ENCODE measurements around the gene PLPP1. TPM values are rescaled to one million over a fixed set of nuclear protein-coding genes. Genes with fewer than 3 reads are reported as not detected.

PLPP1 gene
- total RNA-seq, 1 experiment from 2014 or later = 35.4 TPM

DNA sequence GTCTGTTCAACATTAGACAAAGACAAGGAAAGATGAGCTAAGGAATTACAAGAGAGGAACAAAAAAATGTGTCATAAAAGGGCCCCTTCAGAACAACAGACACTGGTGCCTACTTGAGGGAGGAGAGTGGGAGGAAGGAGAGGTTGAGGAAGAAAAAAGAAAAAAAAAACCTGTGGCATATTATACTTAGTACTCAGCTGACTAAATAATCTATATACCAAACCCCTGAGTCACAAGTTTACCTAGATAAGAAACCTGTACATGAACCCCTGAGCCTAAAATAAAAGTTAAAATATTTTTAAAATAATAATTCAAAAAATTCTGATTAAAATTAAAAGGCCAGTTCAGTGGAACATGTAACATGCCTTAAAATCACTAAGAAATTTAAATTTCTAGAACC lies 119.7 kb downstream of the PLPP1 start:
- H3K36me3 ChIP-seq = peaks cover 44% of the 10 kb centered on the region
- no peaks in the 10 kb centered on the region for H3K27me3 ChIP-seq (replicated peaks)
- H3K9me3 ChIP-seq (replicated peaks) = no peaks in the 10 kb centered on the region
- no peak for DNase-seq (ENCODE audit: low read depth in 1 of 2, low spot score in 2 of 2)
- peaks cover 15% of the 10 kb centered on the region for H3K4me1 ChIP-seq (replicated peaks)
- no peak overlapping the region for H3K27ac ChIP-seq
- no peak overlapping the region for H3K4me3 ChIP-seq

DNA sequence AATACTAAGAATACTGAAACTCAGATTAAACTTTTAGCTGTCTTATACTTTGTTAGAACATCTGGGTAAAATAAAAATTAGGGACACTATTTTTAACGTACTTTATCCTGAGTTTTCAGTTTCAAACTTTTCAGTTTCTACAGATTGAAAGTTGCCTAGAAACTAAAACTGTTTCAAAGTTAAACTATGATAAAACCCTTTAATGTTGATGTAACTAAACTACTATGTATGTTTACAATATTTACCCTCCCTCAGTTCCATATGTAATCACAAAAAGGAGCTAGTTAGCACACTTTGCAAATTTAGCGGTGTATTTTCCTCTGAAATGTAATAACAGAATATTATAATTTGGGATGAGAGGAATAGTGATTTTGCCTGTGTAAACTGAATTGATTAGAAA lies 121.1 kb downstream of the PLPP1 start:
- no peak overlapping the region for H3K4me3 ChIP-seq
- H3K9me3 ChIP-seq (replicated peaks) = no peaks in the 10 kb centered on the region
- H3K4me1 ChIP-seq (replicated peaks) = peaks cover under 1% of the 10 kb centered on the region; the same call in 1 of the 2 replicates
- H3K36me3 ChIP-seq = peaks cover 44% of the 10 kb centered on the region
- DNase-seq (ENCODE audit: low read depth in 1 of 2, low spot score in 2 of 2) = no peak
- no peak overlapping the region for H3K27ac ChIP-seq
- H3K27me3 ChIP-seq (replicated peaks) = no peaks in the 10 kb centered on the region

GRCh38 chr5:55411876-55412275 lies 122.9 kb downstream of the PLPP1 start:
- Histone ChIP-seq H3K27me3 (replicated peaks) (no peaks in the 10 kb centered on the region), H3K9me3 (replicated peaks) (no peaks in the 10 kb centered on the region), H3K27ac (no peak overlapping the region), H3K4me3 (no peak overlapping the region), H3K36me3 (peaks cover 40% of the 10 kb centered on the region), H3K4me1 (replicated peaks) (no peaks in the 10 kb centered on the region)
- DNase-seq (ENCODE audit: low read depth in 1 of 2, low spot score in 2 of 2) = no peak

DNA sequence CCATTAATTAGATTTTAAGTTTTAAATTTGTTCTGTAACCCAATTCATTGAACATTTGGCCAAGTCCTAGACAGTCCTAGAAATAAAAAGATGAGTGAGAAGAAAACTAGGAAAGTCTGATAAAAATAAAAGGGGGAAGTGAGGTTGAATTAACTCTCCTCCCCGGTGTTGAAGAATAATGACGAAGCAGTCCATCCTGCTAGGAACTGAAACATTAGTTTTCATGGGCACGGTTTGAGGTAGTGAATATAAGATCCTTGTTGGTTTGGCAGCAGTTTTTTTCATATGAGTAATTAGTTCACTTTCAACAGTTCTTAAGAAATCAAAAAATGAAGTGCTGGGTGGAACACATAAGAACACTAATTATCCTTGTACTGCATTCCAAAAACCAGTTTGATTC lies 123.9 kb downstream of the PLPP1 start:
- no peaks in the 10 kb centered on the region for H3K27me3 ChIP-seq (replicated peaks)
- no peak overlapping the region for H3K4me3 ChIP-seq
- no peaks in the 10 kb centered on the region for H3K4me1 ChIP-seq (replicated peaks)
- H3K36me3 ChIP-seq = peaks cover 43% of the 10 kb centered on the region
- DNase-seq (ENCODE audit: low read depth in 1 of 2, low spot score in 2 of 2) = no peak
- H3K9me3 ChIP-seq (replicated peaks) = no peaks in the 10 kb centered on the region
- H3K27ac ChIP-seq = no peak overlapping the region

DNA sequence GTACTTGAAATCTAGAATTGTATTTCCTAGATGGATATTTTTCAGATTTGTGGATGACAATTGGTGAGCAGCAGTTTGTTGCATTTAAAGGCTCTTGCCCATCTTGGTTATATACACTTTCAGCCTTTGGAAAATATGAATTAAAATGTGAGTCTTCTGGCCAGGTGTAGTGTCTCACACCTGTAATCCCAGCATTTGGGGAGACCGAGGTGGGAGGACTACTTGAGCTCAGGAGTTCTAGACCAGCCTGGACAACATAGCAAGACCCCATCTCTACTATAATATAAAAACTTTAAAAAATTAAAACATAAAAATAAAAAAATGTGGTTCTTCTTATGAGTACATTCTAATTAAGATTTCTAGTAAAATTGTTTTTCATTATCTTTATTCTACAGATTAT lies 125.0 kb downstream of the PLPP1 start:
- DNase-seq (ENCODE audit: low read depth in 1 of 2, low spot score in 2 of 2) = no peak
- Histone ChIP-seq H3K9me3 (replicated peaks) (no peaks in the 10 kb centered on the region), H3K27ac (no peak overlapping the region), H3K27me3 (replicated peaks) (no peaks in the 10 kb centered on the region), H3K4me3 (no peak overlapping the region), H3K36me3 (peaks cover 43% of the 10 kb centered on the region), H3K4me1 (replicated peaks) (no peaks in the 10 kb centered on the region)

DNA sequence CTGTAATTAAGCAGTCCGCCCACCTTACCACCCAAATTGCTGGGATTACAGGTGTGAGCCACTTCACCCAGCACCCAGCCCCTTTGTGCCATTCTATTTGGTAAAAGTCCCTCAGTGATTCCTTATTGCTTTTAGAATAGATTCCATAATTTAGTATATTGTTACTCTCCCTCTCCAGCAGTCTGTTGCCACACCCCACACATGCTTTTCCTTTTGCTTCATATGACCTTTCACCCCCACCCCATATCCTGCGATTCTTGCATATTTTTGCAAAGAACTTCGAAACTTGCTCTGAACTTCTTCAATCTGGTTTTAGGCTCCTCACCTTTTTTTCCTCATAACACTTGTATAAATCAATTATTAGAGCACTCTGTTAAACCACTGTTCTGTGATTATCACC lies 126.8 kb downstream of the PLPP1 start:
- H3K9me3 ChIP-seq (replicated peaks) = no peaks in the 10 kb centered on the region
- H3K4me1 ChIP-seq (replicated peaks) = no peaks in the 10 kb centered on the region
- DNase-seq (ENCODE audit: low read depth in 1 of 2, low spot score in 2 of 2) = no peak
- H3K27me3 ChIP-seq (replicated peaks) = no peaks in the 10 kb centered on the region
- no peak overlapping the region for H3K27ac ChIP-seq
- H3K4me3 ChIP-seq = no peak overlapping the region
- H3K36me3 ChIP-seq = peaks cover 43% of the 10 kb centered on the region

DNA sequence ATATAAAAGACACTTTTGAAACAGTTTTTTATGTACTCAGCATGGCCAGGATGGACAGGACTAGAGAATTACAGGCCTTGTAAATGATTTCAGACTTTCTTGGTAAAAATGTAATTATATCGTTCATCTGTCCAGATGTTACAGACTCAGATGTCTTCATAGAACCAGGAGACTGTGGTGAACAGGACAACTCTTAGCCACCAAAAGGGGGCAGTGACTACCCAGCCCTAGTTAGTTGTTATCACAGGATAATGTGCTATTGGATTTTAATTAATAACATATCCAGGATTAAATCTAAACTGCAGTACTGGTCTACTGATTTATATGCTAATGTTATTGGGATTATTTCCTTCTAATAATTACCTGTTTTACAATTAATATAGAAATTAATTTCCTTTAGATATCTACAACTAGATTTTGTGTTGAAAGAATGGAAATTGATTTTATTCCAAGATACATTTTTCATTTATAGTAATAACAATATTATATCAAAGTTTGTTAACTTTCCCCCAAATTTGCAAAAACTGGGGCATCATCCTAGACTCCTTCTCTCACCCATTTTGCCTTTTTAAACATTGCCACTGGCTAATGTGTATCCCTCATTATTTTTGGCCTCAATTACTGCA lies 127.6 kb downstream of the PLPP1 start:
- Histone ChIP-seq H3K4me3 (no peak overlapping the region), H3K27me3 (replicated peaks) (no peaks in the 10 kb centered on the region), H3K27ac (no peak overlapping the region), H3K9me3 (replicated peaks) (no peaks in the 10 kb centered on the region), H3K36me3 (peaks cover 43% of the 10 kb centered on the region), H3K4me1 (replicated peaks) (no peaks in the 10 kb centered on the region)
- peak in 1 of 2 experiments; percentile 15 for DNase-seq (ENCODE audit: low read depth in 1 of 2, low spot score in 2 of 2)

GRCh38 chr5:55406292-55406691 lies 128.5 kb downstream of the PLPP1 start:
- H3K4me1 ChIP-seq (replicated peaks) = no peaks in the 10 kb centered on the region
- H3K9me3 ChIP-seq (replicated peaks) = no peaks in the 10 kb centered on the region
- H3K4me3 ChIP-seq = no peak overlapping the region
- H3K27me3 ChIP-seq (replicated peaks) = no peaks in the 10 kb centered on the region
- no peak for DNase-seq (ENCODE audit: low read depth in 1 of 2, low spot score in 2 of 2)
- no peak overlapping the region for H3K27ac ChIP-seq
- peaks cover 49% of the 10 kb centered on the region for H3K36me3 ChIP-seq

GRCh38 chr5:55402199-55402598 lies 132.6 kb downstream of the PLPP1 start:
- Histone ChIP-seq H3K4me3 (no peak overlapping the region), H3K36me3 (peaks cover 62% of the 10 kb centered on the region), H3K9me3 (replicated peaks) (no peaks in the 10 kb centered on the region), H3K27me3 (replicated peaks) (no peaks in the 10 kb centered on the region), H3K4me1 (replicated peaks) (no peaks in the 10 kb centered on the region), H3K27ac (no peak overlapping the region)
- DNase-seq (ENCODE audit: low read depth in 1 of 2, low spot score in 2 of 2) = no peak

DNA sequence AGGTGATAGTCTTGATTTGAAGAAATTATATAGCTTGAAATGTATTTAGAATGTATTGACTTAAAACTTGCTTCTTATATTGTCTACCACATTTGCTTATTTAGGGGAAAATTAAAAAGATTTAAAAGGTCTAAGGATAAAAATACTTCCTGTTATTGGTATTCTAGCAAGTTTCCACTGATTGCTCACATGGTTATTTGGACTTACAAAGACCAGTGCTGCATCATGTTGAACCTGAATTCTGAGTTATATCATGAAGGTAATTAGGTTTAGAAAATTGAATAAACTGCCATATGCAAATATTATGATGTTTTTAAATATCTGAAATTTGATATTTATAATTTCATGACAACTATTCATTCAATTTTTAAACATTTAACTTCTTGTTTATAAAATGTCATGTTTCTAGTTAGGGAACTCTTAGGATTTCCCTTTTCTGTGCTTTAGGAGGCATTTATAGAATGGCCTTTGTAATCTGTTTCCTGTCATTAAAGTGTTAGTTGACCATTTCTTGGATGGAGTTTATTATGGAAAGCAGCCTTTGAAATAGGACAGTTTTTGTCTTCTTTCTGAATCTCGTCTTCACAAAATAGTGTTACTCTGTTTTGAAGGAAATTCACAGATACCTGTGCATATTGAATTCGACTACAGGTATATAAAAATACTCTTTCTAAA lies 141.1 kb downstream of the PLPP1 start:
- H3K27ac ChIP-seq = no peak overlapping the region
- H3K27me3 ChIP-seq (replicated peaks) = no peaks in the 10 kb centered on the region
- no peak overlapping the region for H3K4me3 ChIP-seq
- no peak for DNase-seq (ENCODE audit: low read depth in 1 of 2, low spot score in 2 of 2)
- H3K4me1 ChIP-seq (replicated peaks) = no peaks in the 10 kb centered on the region
- H3K36me3 ChIP-seq = peaks cover 43% of the 10 kb centered on the region
- no peaks in the 10 kb centered on the region for H3K9me3 ChIP-seq (replicated peaks)

DNA sequence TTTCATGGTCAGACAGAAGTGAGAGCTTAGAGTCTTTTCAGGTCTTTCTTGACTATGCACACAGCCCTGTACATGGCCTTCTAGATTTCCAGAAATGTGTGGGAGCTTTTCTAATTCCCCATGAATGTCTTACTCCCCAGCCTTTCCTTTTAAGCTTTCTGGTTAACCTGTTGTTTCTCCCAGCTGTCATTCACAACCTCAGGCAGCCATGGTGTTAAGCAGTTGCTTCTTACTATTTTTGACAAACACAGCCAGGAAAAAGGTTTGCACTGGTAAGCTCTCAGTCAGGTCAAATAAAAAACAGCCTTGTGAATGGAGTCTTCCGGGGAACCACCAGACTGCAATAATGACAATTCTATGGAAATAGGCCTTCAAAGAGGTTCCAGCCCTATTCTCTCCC lies 142.1 kb downstream of the PLPP1 start:
- Histone ChIP-seq H3K4me3 (no peak overlapping the region), H3K36me3 (peaks cover 49% of the 10 kb centered on the region), H3K27ac (no peak overlapping the region), H3K4me1 (replicated peaks) (no peaks in the 10 kb centered on the region), H3K9me3 (replicated peaks) (no peaks in the 10 kb centered on the region), H3K27me3 (replicated peaks) (no peaks in the 10 kb centered on the region)
- DNase-seq (ENCODE audit: low read depth in 1 of 2, low spot score in 2 of 2) = no peak

GRCh38 chr5:55391707-55392106 lies 143.1 kb downstream of the PLPP1 start:
- peaks cover 49% of the 10 kb centered on the region for H3K36me3 ChIP-seq
- no peaks in the 10 kb centered on the region for H3K27me3 ChIP-seq (replicated peaks)
- H3K4me3 ChIP-seq = no peak overlapping the region
- H3K4me1 ChIP-seq (replicated peaks) = no peaks in the 10 kb centered on the region
- H3K27ac ChIP-seq = no peak overlapping the region
- no peaks in the 10 kb centered on the region for H3K9me3 ChIP-seq (replicated peaks)
- DNase-seq (ENCODE audit: low read depth in 1 of 2, low spot score in 2 of 2) = no peak

DNA sequence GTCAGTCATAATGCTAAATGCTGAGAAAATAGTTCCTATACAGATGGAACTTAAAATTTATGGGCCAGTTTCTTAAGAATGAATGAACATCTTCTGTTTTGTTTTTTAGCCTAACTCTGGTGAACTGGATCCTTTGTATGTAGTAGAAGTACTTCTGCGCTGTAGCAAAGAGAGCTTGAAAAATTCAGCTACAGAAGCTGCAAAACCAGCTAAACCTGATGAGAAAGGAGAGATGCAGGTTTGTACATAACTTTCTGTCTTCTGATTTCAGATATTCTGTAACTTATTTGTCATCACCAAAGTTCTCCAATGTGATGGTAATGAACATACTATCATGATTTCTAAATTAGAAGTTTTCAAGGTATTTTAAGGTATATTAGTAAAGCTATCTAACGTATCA lies 146.9 kb downstream of the PLPP1 start:
- H3K4me3 ChIP-seq = no peak overlapping the region
- no peak overlapping the region for H3K27ac ChIP-seq
- H3K36me3 ChIP-seq = peaks cover 60% of the 10 kb centered on the region
- DNase-seq (ENCODE audit: low read depth in 1 of 2, low spot score in 2 of 2) = no peak
- no peaks in the 10 kb centered on the region for H3K4me1 ChIP-seq (replicated peaks)
- no peaks in the 10 kb centered on the region for H3K27me3 ChIP-seq (replicated peaks)
- no peaks in the 10 kb centered on the region for H3K9me3 ChIP-seq (replicated peaks)

GRCh38 chr5:55386356-55386755 lies 148.4 kb downstream of the PLPP1 start:
- Histone ChIP-seq H3K4me3 (no peak overlapping the region), H3K9me3 (replicated peaks) (no peaks in the 10 kb centered on the region), H3K4me1 (replicated peaks) (no peaks in the 10 kb centered on the region), H3K27ac (no peak overlapping the region), H3K36me3 (peaks cover 53% of the 10 kb centered on the region), H3K27me3 (replicated peaks) (no peaks in the 10 kb centered on the region)
- DNase-seq (ENCODE audit: low read depth in 1 of 2, low spot score in 2 of 2) = no peak

- H3K9me3 ChIP-seq (replicated peaks) = no peaks in the 10 kb centered on the region
- no peak overlapping the region for H3K27ac ChIP-seq
- H3K4me1 ChIP-seq (replicated peaks) = no peaks in the 10 kb centered on the region
- H3K36me3 ChIP-seq = peaks cover 50% of the 10 kb centered on the region
- H3K27me3 ChIP-seq (replicated peaks) = no peaks in the 10 kb centered on the region
- no peak overlapping the region for H3K4me3 ChIP-seq
- DNase-seq (ENCODE audit: low read depth in 1 of 2, low spot score in 2 of 2) = no peak
Observed at GRCh38 chr5:55385846-55386245, 148.9 kb downstream of the PLPP1 start.

All from SJSA1 (cell line).